ENCODE results near the gene ASRGL1. TPM values are rescaled to one million over a fixed set of nuclear protein-coding genes. Genes with fewer than 3 reads are reported as not detected.
"Not testable (repeated sequence)": the region's sequence is repeated elsewhere in the genome, so short reads cannot be mapped to it uniquely, and the experiment has no call there.

The ASRGL1 gene
- polyA plus RNA-seq, 3 donors from 2014 or later = 3.2 to 11.2 (median 8.1) TPM

GRCh38 chr11:62370743-62371440, 33.6 kb downstream of the ASRGL1 start:
- no peaks in the 10 kb centered on the region for H3K36me3 Mint-ChIP-seq
- peak overlapping the region; percentile 80 to 92 (median 86) for H3K27ac Mint-ChIP-seq
- peak; percentile 57 to 63 (median 62) for DNase-seq
- H3K27me3 Mint-ChIP-seq (ENCODE audit: low read depth in 3 of 3) = peaks cover 0 to 5% (median 0%) of the 10 kb centered on the region in 3 donors
- H3K9me3 Mint-ChIP-seq = peaks cover 0 to 1% (median 0%) of the 10 kb centered on the region in 6 donors
- peaks cover 8 to 16% of the 10 kb centered on the region in 2 donors for H3K4me1 Mint-ChIP-seq
- H3K4me3 Mint-ChIP-seq = peak overlapping the region; percentile 78 to 88 (median 80)

GRCh38 chr11:62372871-62373270, 35.6 kb downstream of the ASRGL1 start:
- Mint-ChIP-seq H3K27me3 (ENCODE audit: low read depth in 3 of 3) (peaks cover 0 to 6% (median 0%) of the 10 kb centered on the region in 3 donors), H3K36me3 (no peaks in the 10 kb centered on the region), H3K27ac (peak overlapping the region in 3 of 6 donors; percentile 28 to 71 (median 53)), H3K9me3 (peaks cover 0 to 1% (median 0%) of the 10 kb centered on the region in 6 donors), H3K4me3 (no peak overlapping the region), H3K4me1 (peaks cover 8 to 16% of the 10 kb centered on the region in 2 donors)
- DNase-seq = no peak

GRCh38 chr11:62373464-62374119, 36.3 kb downstream of the ASRGL1 start:
- Mint-ChIP-seq H3K4me3 (no peak overlapping the region), H3K4me1 (peaks cover 8 to 11% of the 10 kb centered on the region in 2 donors), H3K27ac (peak overlapping the region in 4 of 6 donors; percentile 12 to 72 (median 46)), H3K36me3 (no peaks in the 10 kb centered on the region), H3K27me3 (ENCODE audit: low read depth in 3 of 3) (peaks cover 0 to 7% (median 0%) of the 10 kb centered on the region in 3 donors), H3K9me3 (peaks cover 0 to 1% (median 0%) of the 10 kb centered on the region in 6 donors)
- no peak for DNase-seq

- no peak for DNase-seq
- Mint-ChIP-seq H3K36me3 (no peaks in the 10 kb centered on the region), H3K9me3 (peaks cover 0 to 1% (median 0%) of the 10 kb centered on the region in 6 donors), H3K4me3 (no peak overlapping the region), H3K4me1 (peaks cover 8 to 11% of the 10 kb centered on the region in 2 donors), H3K27ac (no peak overlapping the region), H3K27me3 (ENCODE audit: low read depth in 3 of 3) (peaks cover 0 to 7% (median 0%) of the 10 kb centered on the region in 3 donors)
Observed at GRCh38 chr11:62374801-62375200, 37.6 kb downstream of the ASRGL1 start.

- peak; percentile 38 to 52 (median 51) for DNase-seq
- H3K9me3 Mint-ChIP-seq = not testable (repeated sequence)
- peaks cover 2 to 11% of the 10 kb centered on the region in 2 donors for H3K4me1 Mint-ChIP-seq
Observed at GRCh38 chr11:62378459-62379063, 41.3 kb downstream of the ASRGL1 start.

GRCh38 chr11:62379586-62379985, 42.3 kb downstream of the ASRGL1 start:
- H3K4me3 Mint-ChIP-seq; DNase-seq; H3K9me3 Mint-ChIP-seq; H3K27ac Mint-ChIP-seq; H3K27me3 Mint-ChIP-seq (ENCODE audit: low read depth in 3 of 3); H3K36me3 Mint-ChIP-seq: not testable (repeated sequence)
- peaks cover 1 to 11% of the 10 kb centered on the region in 2 donors for H3K4me1 Mint-ChIP-seq

More at GRCh38 chr11:62378459-62379063, 41.3 kb downstream of the ASRGL1 start:
- H3K27ac Mint-ChIP-seq; H3K27me3 Mint-ChIP-seq (ENCODE audit: low read depth in 3 of 3); H3K36me3 Mint-ChIP-seq; H3K4me3 Mint-ChIP-seq: not testable (repeated sequence)

- not testable (repeated sequence) for H3K27me3 Mint-ChIP-seq (ENCODE audit: low read depth in 3 of 3); H3K9me3 Mint-ChIP-seq; H3K4me3 Mint-ChIP-seq; H3K27ac Mint-ChIP-seq; H3K36me3 Mint-ChIP-seq
- peaks cover 3 to 11% of the 10 kb centered on the region in 2 donors for H3K4me1 Mint-ChIP-seq
- peak; percentile 64 to 73 (median 71) for DNase-seq
Observed at GRCh38 chr11:62380821-62381245, 43.6 kb downstream of the ASRGL1 start.

- no peaks in the 10 kb centered on the region for H3K9me3 Mint-ChIP-seq
- H3K4me1 Mint-ChIP-seq = peaks cover 13 to 28% of the 10 kb centered on the region in 2 donors
- DNase-seq = no peak
- H3K27me3 Mint-ChIP-seq (ENCODE audit: low read depth in 3 of 3) = peaks cover 0 to 3% (median 0%) of the 10 kb centered on the region in 3 donors
- H3K36me3 Mint-ChIP-seq = no peaks in the 10 kb centered on the region
- no peak overlapping the region for H3K4me3 Mint-ChIP-seq
- no peak overlapping the region for H3K27ac Mint-ChIP-seq
Observed at GRCh38 chr11:62383822-62384221, 46.6 kb downstream of the ASRGL1 start.

GRCh38 chr11:62386083-62386482, 48.8 kb downstream of the ASRGL1 start:
- peak overlapping the region in 1 of 6 donors; percentile 49 for H3K27ac Mint-ChIP-seq
- peak in 2 of 3 donors; percentile 36 to 39 for DNase-seq
- not testable (repeated sequence) for H3K9me3 Mint-ChIP-seq; H3K27me3 Mint-ChIP-seq (ENCODE audit: low read depth in 3 of 3); H3K36me3 Mint-ChIP-seq
- peak overlapping the region in 1 of 5 donors; percentile 34 for H3K4me3 Mint-ChIP-seq
- peaks cover 12 to 21% of the 10 kb centered on the region in 2 donors for H3K4me1 Mint-ChIP-seq

GRCh38 chr11:62387381-62387780, 50.1 kb downstream of the ASRGL1 start:
- Mint-ChIP-seq H3K36me3 (no peaks in the 10 kb centered on the region), H3K27ac (no peak overlapping the region), H3K27me3 (ENCODE audit: low read depth in 3 of 3) (peaks cover 0 to 5% (median 3%) of the 10 kb centered on the region in 3 donors), H3K4me3 (peak overlapping the region in 2 of 5 donors; percentile 44 to 48), H3K9me3 (no peaks in the 10 kb centered on the region), H3K4me1 (peaks cover 14 to 17% of the 10 kb centered on the region in 2 donors)
- no peak for DNase-seq

- DNase-seq = no peak
- H3K36me3 Mint-ChIP-seq = no peaks in the 10 kb centered on the region
- no peaks in the 10 kb centered on the region for H3K9me3 Mint-ChIP-seq
- H3K27me3 Mint-ChIP-seq (ENCODE audit: low read depth in 3 of 3) = peaks cover 0 to 5% (median 3%) of the 10 kb centered on the region in 3 donors
- H3K4me1 Mint-ChIP-seq = peaks cover 14 to 24% of the 10 kb centered on the region in 2 donors
- H3K27ac Mint-ChIP-seq = no peak overlapping the region
- H3K4me3 Mint-ChIP-seq = no peak overlapping the region
Observed at GRCh38 chr11:62388999-62389398, 51.8 kb downstream of the ASRGL1 start.

GRCh38 chr11:62390237-62390636, 53.0 kb downstream of the ASRGL1 start:
- Mint-ChIP-seq H3K27ac (no peak overlapping the region), H3K4me1 (peaks cover 14 to 31% of the 10 kb centered on the region in 2 donors), H3K36me3 (no peaks in the 10 kb centered on the region), H3K4me3 (no peak overlapping the region), H3K9me3 (no peaks in the 10 kb centered on the region), H3K27me3 (ENCODE audit: low read depth in 3 of 3) (peaks cover 0 to 5% (median 3%) of the 10 kb centered on the region in 3 donors)
- no peak for DNase-seq

GRCh38 chr11:62390722-62391121, 53.5 kb downstream of the ASRGL1 start:
- Mint-ChIP-seq H3K27ac (no peak overlapping the region), H3K4me3 (no peak overlapping the region), H3K27me3 (ENCODE audit: low read depth in 3 of 3) (peaks cover 0 to 5% (median 3%) of the 10 kb centered on the region in 3 donors), H3K9me3 (no peaks in the 10 kb centered on the region), H3K4me1 (peaks cover 13 to 31% of the 10 kb centered on the region in 2 donors), H3K36me3 (no peaks in the 10 kb centered on the region)
- no peak for DNase-seq

All from immature natural killer cell (primary cell).